Panc1 (cell line): ENCODE results near the gene HMX1. TPM values are rescaled to one million over a fixed set of nuclear protein-coding genes. Genes with fewer than 3 reads are reported as not detected.

Source experiments
- ATAC-seq: fragments of 200-7000 bp; cut with Tn5 transposase; 2 replicates; pipeline ENCODE4 v1.9.1; 2020; ENCODE audit warnings: mild to moderate bottlenecking, moderate library complexity
- BruUV-seq: library from RNA; stranded (reverse); fragments of 400-500 nt; replicated peaks from 2 replicates; lab custom pipeline; 2021; lab: Mats Ljungman, UMichigan
- CTCF ChIA-PET: fragments of 300-600 bp; sonication (Branson Sonifier 250); formaldehyde crosslinking; loops from one replicate; lab custom pipeline; 2022; ENCODE audit warnings: antibody characterized with exemption; lab: Charles Lee
- POLR2A ChIA-PET: fragments of 300-600 bp; sonication (Branson Sonifier 250); formaldehyde crosslinking; loops from one replicate; lab custom pipeline; 2022; ENCODE audit warnings: antibody characterized with exemption; lab: Charles Lee
- DNase-seq: peaks from one replicate; pipeline ENCODE4 v3.0.0-alpha.2; 2010; ENCODE audit warnings: low read depth, low spot score
- H3K27ac ChIP-seq: 2 replicates; pipeline ENCODE4 v1.5.1; 2011; ENCODE audit warnings: mild to moderate bottlenecking, low read length, inconsistent platforms
- H3K27me3 ChIP-seq: fragments of 200-500 bp; sonication (Bioruptor generic); 2 replicates; pipeline ENCODE4 v1.6.0; 2014; ENCODE audit warnings: low read length, inconsistent platforms; ENCODE audit not compliant: control insufficient read depth, insufficient read depth
- H3K36me3 ChIP-seq: fragments of 200-500 bp; sonication (Bioruptor generic); 2 replicates; pipeline ENCODE4 v1.5.1; 2014; ENCODE audit warnings: inconsistent platforms, mild to moderate bottlenecking, low read length, moderate library complexity; ENCODE audit not compliant: control insufficient read depth, insufficient read depth
- H3K4me1 ChIP-seq: 2 replicates; pipeline ENCODE4 v1.5.1; 2011; ENCODE audit warnings: inconsistent platforms, mild to moderate bottlenecking, low read length, moderate library complexity; ENCODE audit not compliant: control insufficient read depth, insufficient read depth
- H3K4me3 ChIP-seq, 2 experiments: 2 replicates each; pipeline ENCODE4 v1.5.1; 2011 to 2012; ENCODE audit warnings: low read depth in 2 of 2, low read length in 2 of 2, mild to moderate bottlenecking in 2 of 2, inconsistent platforms in 1 of 2, moderate library complexity in 1 of 2
- H3K9me3 ChIP-seq: fragments of 200-500 bp; sonication (Bioruptor generic); 2 replicates; pipeline ENCODE4 v1.5.1; 2014; ENCODE audit warnings: low read depth, mild to moderate bottlenecking, inconsistent platforms, low read length, moderate library complexity; ENCODE audit not compliant: control insufficient read depth, insufficient read depth
- CTCF ChIP-seq: fragments of 450-650 bp; IDR thresholded peaks from 2 replicates; pipeline ENCODE4 v1.5.1; 2017; ENCODE audit warnings: mild to moderate bottlenecking
- POLR2AphosphoS5 ChIP-seq: IDR thresholded peaks from 2 replicates; pipeline ENCODE4 v1.6.1; 2012; ENCODE audit warnings: mild to moderate bottlenecking, low read depth, low read length, moderate library complexity
- SIN3A ChIP-seq: IDR thresholded peaks from 2 replicates; pipeline ENCODE4 v1.6.1; 2012; ENCODE audit warnings: low read depth, mild to moderate bottlenecking, low read length, moderate library complexity, borderline replicate concordance; ENCODE audit not compliant: insufficient read depth
- TCF7L2 ChIP-seq: IDR thresholded peaks from 2 replicates; pipeline ENCODE4 v1.6.1; 2011; ENCODE audit warnings: mild to moderate bottlenecking, low read depth, low read length, inconsistent platforms
- in situ Hi-C: cut with HindIII; loops from 2 replicates; pipeline ENCODE4 v1.10.0; 2016; ENCODE audit warnings: low sequenced_read_pairs, low pct_unique_long_range_greater_than_20kb
- intact Hi-C: fragments of 100-400 bp; cut with micrococcal nuclease; formaldehyde crosslinking; loops from one replicate; pipeline ENCODE4 v1.10.0; 2022; ENCODE audit not compliant: unreplicated experiment
- total RNA-seq: library from RNA; stranded (reverse); gene quantifications from one replicate; pipeline ENCODE4 v1.2.1, GENCODE V29; 2021; ENCODE audit not compliant: unreplicated experiment
- TF ChIP-seq, protein P1 (sequence below), 2 experiments: IDR thresholded peaks; 2 replicates each; pipeline ENCODE4 v1.6.1; 2011 to 2012; ENCODE audit warnings: low read depth in 2 of 2, control low read depth in 1 of 2, low read length in 1 of 2, mild to moderate bottlenecking in 1 of 2, moderate library complexity in 1 of 2; ENCODE audit not compliant: insufficient read depth in 1 of 2

The HMX1 gene
- total RNA-seq, 1 experiment from 2014 or later, result not detected

DNA sequence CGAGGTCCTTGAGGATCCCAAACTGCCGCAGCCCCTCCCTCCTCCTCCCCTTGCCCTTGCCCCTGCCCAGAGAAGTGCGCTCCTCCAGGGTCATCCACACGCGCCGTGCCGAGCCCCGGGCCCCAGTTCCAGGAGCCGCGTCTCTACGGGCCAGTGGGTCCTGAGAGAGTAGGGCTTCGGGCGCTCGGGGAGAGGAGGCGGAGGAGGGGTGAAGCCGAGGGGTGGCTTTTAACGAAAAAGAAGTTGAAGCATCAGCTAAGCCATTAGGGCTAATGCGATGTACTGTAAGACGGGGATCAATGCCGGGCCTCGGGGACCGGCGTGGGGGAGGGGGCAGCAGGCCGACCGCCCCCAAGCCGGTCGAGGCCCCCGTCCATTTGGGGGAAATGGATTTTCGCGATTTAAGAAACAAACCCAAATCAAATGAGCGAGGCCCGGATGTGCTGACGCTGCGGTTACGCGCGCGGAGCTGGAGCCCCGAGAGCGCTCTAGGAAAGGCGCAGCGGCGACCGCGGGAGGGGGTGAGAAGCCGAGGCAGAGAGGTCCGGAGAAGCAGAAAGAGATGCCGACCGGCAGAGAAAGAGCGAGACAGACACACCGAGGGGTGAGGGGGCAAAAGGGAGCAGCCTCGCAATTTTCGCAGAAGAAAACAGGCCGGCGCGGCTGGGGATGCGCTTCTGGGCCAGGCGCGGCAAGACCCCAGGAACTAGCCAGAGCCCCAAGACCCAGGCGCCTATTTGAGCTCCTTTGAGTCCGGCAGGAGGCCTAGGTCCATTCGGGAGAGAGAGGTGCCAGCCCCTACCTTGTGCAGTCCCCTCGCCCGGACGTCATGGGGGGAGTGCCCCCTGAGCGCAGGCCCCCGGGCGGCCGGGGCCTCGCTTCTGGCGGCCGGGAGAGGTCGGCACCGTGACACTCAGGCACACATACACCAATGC is 13.6 kb downstream of the HMX1 start:
- ChIA-PET POLR2A (no interaction called here), CTCF (no interaction called here)
- Histone ChIP-seq H3K27ac (no peak overlapping the region), H3K4me3 (no peak overlapping the region), H3K36me3 (no peaks in the 10 kb centered on the region), H3K27me3 (no peaks in the 10 kb centered on the region), H3K9me3 (no peaks in the 10 kb centered on the region), H3K4me1 (no peaks in the 10 kb centered on the region)
- no peak for DNase-seq
- intact Hi-C loops (no loop called here), in situ Hi-C loops (no loop called here)
- TF ChIP-seq POLR2AphosphoS5, result no peak
- TF ChIP-seq, protein P1, sequence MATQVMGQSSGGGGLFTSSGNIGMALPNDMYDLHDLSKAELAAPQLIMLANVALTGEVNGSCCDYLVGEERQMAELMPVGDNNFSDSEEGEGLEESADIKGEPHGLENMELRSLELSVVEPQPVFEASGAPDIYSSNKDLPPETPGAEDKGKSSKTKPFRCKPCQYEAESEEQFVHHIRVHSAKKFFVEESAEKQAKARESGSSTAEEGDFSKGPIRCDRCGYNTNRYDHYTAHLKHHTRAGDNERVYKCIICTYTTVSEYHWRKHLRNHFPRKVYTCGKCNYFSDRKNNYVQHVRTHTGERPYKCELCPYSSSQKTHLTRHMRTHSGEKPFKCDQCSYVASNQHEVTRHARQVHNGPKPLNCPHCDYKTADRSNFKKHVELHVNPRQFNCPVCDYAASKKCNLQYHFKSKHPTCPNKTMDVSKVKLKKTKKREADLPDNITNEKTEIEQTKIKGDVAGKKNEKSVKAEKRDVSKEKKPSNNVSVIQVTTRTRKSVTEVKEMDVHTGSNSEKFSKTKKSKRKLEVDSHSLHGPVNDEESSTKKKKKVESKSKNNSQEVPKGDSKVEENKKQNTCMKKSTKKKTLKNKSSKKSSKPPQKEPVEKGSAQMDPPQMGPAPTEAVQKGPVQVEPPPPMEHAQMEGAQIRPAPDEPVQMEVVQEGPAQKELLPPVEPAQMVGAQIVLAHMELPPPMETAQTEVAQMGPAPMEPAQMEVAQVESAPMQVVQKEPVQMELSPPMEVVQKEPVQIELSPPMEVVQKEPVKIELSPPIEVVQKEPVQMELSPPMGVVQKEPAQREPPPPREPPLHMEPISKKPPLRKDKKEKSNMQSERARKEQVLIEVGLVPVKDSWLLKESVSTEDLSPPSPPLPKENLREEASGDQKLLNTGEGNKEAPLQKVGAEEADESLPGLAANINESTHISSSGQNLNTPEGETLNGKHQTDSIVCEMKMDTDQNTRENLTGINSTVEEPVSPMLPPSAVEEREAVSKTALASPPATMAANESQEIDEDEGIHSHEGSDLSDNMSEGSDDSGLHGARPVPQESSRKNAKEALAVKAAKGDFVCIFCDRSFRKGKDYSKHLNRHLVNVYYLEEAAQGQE (IDR thresholded peaks at IDR 0.05; ENCODE audit: insufficient read depth in 1 of 2, low read depth in 2 of 2, low read length in 1 of 2), result no peak
- TF ChIP-seq TCF7L2, result no peak
- TF ChIP-seq SIN3A, result no peak
- TF ChIP-seq CTCF, result no peak
- ATAC-seq, result no peak
- BruUV-seq, result no TSS peak

- BruUV-seq, result no TSS peak
- no peaks in the 10 kb centered on the region for H3K4me1 ChIP-seq
- H3K27ac ChIP-seq, result no peak overlapping the region
- no peaks in the 10 kb centered on the region for H3K27me3 ChIP-seq
- intact Hi-C loops, result no loop called here
- ATAC-seq (no peak), DNase-seq (no peak)
- TF ChIP-seq, protein P1 (IDR thresholded peaks at IDR 0.05; ENCODE audit: insufficient read depth in 1 of 2, low read depth in 2 of 2, low read length in 1 of 2), result no peak
- TF ChIP-seq TCF7L2, result no peak
- TF ChIP-seq POLR2AphosphoS5, result no peak
- TF ChIP-seq CTCF, result no peak
- TF ChIP-seq SIN3A, result no peak
- no peak overlapping the region for H3K4me3 ChIP-seq
- in situ Hi-C loops, result no loop called here
- no peaks in the 10 kb centered on the region for H3K9me3 ChIP-seq
- ChIA-PET CTCF (interaction anchor here (1.2 kb wide), 1 partner anchor 168 kb away, joined by 3 read pairs; no protein-coding TSS in a partner anchor), POLR2A (no interaction called here)
- no peaks in the 10 kb centered on the region for H3K36me3 ChIP-seq
Measured at GRCh38 chr4:8856835-8857621, 14.6 kb downstream of the HMX1 start.
